SK-N-SH (cell line): Measurements from ENCODE around the gene FOXP1.

Experiments used
- CTCF ChIP-seq: fragments of 200-600 bp; sonication (generic); IDR thresholded peaks from 2 replicates; pipeline ENCODE4 v1.6.1; 2017; ENCODE audit warnings: antibody characterized with exemption, mild to moderate bottlenecking, moderate library complexity
- EP300 ChIP-seq, 2 experiments: IDR thresholded peaks; 2 replicates each; pipeline versions ENCODE4 v1.4.0 to v1.6.1; 2012; ENCODE audit warnings: borderline replicate concordance in 1 of 2, low read depth in 1 of 2, low read length in 1 of 2
- EZH2phosphoT487 ChIP-seq: fragments of 200-600 bp; sonication (generic); IDR thresholded peaks from 2 replicates; pipeline ENCODE4 v1.6.1; 2017; ENCODE audit warnings: low read depth, mixed run types, mild to moderate bottlenecking, antibody characterized with exemption, moderate library complexity, borderline replicate concordance
- JUND ChIP-seq: IDR thresholded peaks from 2 replicates; pipeline ENCODE4 v1.4.0; 2012
- RFX5 ChIP-seq: IDR thresholded peaks from 2 replicates; pipeline ENCODE4 v1.6.1; 2012; ENCODE audit warnings: mild to moderate bottlenecking, improper control_type of control experiment, low read length
- TAF1 ChIP-seq: IDR thresholded peaks from 2 replicates; pipeline ENCODE4 v1.6.1; 2012; ENCODE audit warnings: low read depth, mild to moderate bottlenecking, low read length, moderate library complexity, borderline replicate concordance
- TF ChIP-seq, protein P1 (sequence below): IDR thresholded peaks from 2 replicates; pipeline ENCODE4; 2012

GRCh38 chr3:71232895-71233294 lies 350.6 kb downstream of the FOXP1 start:
- TF ChIP-seq, protein P1, sequence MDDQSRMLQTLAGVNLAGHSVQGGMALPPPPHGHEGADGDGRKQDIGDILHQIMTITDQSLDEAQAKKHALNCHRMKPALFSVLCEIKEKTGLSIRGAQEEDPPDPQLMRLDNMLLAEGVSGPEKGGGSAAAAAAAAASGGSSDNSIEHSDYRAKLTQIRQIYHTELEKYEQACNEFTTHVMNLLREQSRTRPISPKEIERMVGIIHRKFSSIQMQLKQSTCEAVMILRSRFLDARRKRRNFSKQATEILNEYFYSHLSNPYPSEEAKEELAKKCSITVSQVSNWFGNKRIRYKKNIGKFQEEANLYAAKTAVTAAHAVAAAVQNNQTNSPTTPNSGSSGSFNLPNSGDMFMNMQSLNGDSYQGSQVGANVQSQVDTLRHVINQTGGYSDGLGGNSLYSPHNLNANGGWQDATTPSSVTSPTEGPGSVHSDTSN = no peak
- no peak for TF ChIP-seq EZH2phosphoT487
- TF ChIP-seq EP300 (IDR thresholded peaks at IDR 0.05; ENCODE audit: borderline replicate concordance in 1 of 2, low read depth in 1 of 2, low read length in 1 of 2) = no peak
- no peak for TF ChIP-seq CTCF
- TF ChIP-seq RFX5 = no peak
- TF ChIP-seq TAF1 = no peak
- no peak for TF ChIP-seq JUND
